Measurements from ENCODE around the gene SLC38A10.
A peak's percentile ranks its signal among the peaks of the same experiment; 100 is the strongest.

Gene SLC38A10

DNA sequence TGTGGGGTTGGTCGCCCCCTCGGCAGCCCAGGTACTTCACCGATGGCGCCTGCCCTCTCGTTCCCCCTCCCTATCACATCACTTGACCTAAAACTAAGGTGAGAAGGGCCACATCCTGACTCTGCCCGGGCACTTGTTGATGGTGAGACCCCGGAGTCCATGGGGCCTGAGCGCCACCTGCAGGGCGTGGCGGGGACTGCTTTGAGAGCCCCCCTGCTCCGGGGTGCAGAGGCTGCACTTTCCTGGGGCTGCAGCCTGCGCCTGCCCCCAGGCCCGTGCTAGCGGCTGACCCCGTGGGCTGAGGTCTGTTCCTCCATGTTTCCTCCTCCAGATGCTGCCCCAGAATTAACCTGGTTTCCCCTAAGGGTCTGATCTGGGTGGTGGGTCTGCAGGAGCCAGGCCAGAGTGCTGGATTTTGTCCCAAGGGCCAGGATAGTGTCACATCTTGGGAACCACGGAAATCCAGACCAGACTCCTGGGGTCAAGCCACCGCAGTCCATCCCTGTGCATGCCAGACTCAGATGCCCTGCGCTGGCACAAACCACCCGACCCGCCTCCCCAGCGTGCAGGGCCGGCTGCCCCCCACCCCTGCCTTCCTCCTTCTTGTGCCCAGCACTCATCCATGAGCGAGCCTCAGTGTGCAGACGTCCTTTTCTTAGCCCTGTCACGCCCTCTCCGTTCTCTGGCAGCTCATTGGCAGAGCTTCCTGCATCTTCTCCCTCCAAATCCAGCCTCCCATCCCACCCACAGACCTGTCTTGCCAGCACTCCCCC is 53.3 kb downstream of the SLC38A10 start:
- DNase-seq (ENCODE audit: low read depth): no peak

DNA sequence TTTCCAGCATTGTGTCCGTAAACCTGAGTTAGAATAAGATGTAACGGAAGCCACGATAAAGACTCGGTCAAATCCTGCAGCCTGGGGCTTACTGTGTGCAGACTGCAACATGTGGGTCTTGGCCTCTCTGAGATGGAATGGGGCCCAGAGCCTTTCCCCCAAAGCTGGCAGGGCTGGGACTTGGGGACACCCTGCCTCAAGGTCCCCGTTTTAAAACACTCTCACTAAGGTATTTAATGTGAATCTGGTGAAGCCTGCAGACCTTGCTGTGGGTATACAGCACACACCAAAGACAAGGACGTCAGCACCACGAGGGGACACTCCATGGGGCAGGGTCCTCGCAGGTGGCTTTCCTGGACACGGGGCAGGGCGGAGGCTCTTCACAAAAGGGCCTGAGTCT is 53.9 kb downstream of the SLC38A10 start:
- no peak for DNase-seq (ENCODE audit: low read depth)

DNA sequence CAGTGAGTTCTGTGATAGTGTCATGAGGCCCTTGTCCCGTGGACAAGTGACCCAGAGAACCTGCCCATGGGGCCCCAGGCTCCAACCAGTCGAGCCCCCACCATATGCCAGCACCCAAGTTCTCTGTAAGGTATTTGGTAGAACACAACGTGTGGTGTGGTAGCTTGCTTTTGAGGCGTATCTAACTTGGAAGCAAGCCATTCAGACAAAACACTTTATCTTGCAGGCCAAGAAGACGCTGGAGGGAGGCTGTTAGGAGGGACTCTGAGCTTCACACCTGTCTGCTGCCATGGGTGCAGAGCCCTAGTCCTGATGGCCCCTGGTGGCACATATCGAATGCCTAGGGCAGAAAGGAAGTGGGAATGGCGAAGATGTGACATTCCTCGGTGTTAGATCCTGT is 54.3 kb downstream of the SLC38A10 start:
- DNase-seq (ENCODE audit: low read depth): no peak

DNA sequence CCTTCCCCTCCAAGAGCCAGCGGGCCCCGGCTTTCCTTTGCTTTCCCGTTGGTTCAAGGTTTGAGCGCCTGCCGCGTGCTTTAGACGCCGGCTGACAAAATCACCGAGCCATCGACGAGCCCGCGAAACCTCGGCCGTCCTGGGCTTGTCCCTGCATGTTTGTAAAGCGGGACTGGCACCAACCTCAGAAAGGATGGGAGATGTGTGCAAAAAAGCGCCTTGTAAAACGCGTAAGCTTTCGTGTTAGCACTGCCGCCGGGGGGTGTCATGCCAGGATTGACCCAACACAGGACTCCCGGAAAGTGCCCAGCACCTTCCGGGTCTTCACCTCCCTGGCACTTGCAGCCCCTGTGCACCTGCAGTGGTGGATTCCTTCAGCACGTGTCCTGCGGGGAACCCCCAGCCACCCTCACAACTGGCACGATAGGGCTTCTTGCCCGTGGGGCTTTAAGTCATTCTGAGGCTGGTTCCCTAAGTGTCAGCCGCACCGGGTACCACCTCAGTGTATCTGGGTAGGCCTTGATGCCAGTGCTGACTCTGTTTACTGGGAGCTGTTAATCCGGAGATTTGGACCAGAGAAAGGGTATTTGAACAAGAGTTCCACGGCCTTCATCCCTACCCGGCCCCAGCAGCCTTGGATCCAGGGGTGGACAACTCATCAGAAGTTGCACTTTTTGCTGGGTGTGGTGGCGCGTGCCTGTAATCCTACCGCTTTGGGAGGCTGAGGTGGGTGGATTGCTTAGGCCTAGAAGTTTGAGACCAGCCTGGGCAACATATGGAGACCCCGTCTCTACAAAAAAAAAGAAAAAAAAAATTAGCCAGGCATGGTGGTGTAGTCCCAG is 55.2 kb downstream of the SLC38A10 start:
- peak; percentile 26 for DNase-seq (ENCODE audit: low read depth)

DNA sequence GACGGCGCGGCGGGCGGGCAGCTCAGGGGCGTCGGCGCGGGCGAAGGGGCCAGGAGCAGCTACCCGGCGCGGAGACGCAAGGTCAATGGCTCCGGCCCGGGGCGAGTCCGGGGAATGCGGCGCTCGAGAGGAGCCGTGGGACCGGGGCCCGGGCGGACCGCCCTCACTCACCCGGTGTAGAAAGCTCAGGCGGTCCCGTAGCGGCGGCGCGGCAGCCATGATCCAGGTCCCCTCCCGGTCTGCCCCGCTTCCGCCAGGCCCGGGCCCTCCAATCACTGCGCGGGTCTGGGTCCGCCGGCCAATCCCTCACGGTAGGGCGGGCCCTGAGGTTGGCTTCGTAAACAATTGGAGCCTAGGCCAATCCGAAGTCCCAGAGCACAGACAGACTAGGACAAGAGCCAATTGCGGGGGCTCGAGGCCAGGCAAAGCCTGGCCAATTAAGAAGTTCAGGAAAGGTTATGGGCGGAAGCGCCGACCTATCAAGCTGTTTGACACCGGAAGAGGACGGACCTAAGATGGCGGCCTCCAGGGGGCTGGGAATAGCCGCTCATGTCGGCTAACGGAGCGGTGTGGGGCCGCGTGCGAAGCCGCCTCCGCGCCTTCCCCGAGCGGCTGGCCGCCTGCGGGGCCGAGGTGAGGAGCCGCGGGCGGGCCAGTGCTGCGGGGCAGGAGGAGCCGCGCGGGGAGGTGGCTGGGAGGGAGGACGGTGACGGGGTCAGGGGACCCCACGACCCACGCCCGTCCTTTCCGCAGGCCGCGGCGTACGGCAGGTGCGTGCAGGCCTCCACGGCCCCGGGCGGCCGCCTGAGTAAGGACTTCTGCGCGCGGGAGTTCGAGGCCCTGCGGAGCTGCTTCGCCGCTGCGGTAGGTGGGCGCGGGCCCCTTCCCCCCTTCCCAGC is 56.0 kb downstream of the SLC38A10 start, which contains the start of the genes NDUFAF8 and TEPSIN:
Gene NDUFAF8, plus strand, starts transcription at position 504 of the 899 bp plus-strand sequence. Its CDS starts 46 bp downstream, at position 550.
Gene TEPSIN, minus strand, starts transcription at position 241 of the 899 bp plus-strand sequence. Its CDS starts 22 bp downstream, at position 219.
- peak; percentile 100 for DNase-seq (ENCODE audit: low read depth)

DNA sequence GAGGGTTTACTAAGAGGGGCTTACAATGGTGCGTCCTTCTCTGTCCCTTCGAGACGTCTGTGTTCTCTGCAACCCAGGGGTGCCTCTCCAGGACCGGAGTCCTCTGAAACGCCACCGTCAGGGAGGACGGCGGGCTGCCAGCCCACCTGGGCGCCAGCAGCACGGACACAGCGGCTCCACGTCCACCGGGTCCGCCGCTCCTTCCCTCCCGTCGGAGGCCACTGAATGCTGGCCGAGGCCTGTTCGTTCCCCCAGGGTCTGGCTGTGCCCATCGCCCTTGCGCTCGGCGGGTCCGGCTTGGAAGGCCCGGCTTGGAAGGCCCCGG is 56.7 kb downstream of the SLC38A10 start:
- no peak for DNase-seq (ENCODE audit: low read depth)

DNA sequence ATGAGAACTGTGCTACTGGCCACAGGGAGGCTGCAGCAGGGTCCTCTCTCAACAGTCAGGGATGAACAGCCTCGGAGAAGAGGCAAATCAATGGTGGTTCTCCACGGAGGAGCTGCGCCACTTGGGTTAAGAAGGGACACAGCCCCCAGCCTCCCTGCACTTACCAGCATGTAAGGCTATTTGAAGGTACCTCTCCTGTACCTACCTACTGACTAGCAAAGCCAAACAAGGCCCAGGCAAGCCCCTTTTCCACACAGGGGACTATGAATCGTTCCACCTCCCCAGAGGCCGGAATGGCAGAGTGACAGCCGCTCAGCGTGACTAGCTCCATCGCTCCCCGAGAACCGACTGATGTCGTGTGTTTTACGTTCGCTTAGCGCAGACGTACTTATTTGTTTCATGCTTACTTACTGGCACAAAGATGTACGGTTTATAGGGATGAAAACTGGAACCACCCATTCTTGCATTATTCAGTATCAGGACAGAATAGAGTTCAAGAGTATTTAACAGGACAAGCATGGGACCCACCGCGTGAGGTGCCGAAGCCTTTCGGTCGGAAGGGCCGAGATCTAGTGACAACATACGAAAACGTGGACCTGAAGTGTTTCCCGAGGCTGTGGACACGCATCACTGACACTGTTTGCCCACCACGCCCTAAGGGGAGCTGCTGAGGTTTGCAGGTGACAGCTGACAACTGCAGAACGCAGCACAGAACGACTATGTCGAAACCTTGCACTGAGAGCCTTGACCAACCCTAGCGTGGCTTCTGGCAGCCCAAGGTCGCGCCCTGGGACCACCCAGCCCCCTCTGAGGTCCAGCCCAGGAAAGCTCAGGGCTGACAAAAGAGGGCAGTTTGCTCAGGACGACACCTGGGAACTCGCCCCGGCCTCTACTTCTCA is 57.3 kb downstream of the SLC38A10 start:
- no peak for DNase-seq (ENCODE audit: low read depth)

DNA sequence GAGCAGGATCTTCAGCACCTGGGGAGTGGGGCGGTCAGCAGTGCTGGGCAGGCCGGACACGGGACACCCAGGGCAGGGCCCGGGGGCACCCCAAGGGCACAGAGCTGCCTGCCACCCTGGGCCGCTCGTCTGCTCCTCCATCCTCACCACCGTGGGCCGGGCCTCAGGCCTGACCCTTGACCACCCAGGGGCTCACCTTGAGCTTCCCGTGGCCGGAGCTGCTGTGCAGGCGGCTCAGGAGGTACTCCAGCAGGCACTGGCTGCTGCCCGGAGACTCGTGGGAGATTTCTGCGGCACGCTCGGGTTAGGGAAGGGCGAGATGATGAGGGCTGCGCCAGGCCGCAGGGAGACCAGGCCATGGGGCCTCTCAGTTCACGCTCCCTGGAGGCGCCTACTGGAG is 58.3 kb downstream of the SLC38A10 start:
- DNase-seq (ENCODE audit: low read depth): no peak

DNA sequence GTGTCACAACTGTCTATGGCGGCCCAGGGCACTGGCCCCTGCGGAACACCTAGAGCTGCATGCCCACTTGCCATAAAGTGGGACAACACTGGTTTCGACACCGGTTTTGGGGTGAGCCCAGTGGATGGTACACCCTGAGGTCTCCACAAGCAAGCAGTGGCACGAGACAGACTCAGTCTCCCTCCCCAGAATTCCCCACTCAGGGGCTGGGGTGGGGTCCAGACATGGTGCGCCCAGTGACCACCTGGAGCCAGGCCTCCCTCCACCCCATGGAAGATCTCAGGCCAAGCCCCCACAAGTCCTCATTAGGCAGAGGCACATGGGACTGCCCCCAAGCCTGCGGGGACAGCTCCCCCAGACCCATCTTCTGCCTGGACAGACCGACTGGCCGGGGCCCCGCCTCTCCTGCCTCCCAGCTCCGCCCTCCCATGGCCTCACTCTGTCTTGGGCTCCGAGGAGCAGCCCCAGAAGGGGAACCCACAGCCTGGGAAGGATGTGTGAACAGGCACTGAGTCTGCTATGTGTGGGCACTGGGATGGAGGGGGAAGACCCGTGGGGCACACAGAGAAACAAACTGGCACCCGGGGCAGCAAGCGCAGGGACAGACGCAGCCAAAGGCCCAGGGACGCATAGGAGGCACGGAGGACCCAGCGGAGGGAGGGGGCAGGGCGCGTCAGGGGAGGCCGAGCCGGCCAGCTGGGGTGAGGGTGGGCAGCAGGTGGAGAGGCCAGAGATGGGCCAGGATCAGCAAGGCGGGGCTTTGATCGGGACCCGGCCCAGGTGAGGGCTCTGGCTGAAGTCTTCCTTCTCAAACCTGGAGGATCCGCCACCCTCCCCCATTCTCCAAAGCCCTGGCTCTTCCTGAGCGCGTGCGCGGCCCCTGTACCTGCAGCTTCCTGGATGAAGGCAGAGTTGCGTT is 59.0 kb downstream of the SLC38A10 start:
- DNase-seq (ENCODE audit: low read depth): no peak

DNA sequence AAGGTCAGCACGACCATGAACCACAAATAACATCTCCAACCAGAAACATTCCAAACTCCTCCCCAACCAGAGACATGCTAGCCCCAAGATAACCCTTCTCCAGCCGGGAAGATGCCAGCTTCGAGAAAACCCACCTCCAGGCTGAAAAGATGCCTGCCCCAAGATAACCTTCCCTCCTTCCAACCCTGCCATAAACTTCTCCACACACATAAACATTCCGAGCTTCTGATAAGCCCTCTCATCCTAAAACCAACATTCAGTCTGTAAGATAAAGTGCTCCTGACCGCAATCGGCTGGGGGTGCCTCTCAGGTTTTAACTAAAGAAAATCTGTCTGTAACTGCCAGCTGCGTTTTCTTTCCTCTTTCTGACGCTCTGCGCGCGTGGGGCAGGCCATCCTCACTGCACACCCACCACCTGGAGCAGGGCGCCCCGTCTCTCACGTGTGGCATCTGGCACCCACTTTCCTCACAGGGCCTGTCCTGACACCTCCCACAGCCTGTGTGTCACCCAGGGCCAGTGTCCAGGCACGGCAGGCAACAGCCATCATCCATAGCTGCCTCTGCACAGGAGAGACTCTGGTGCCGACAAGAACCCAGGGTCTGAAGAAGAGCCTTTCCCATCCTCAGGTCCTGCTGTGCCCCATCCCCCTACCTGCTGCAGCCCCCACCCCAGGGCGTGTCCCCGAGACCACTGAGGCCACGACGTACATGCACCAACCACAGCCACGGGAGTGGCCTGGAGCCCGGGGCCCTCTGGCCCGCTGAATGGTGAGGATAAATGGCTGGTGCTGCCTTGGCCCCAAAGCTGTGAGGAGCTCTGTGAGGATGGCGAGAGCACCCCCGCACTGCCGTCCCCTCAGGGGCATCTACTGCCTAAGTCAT is 59.9 kb downstream of the SLC38A10 start:
- DNase-seq (ENCODE audit: low read depth): no peak

DNA sequence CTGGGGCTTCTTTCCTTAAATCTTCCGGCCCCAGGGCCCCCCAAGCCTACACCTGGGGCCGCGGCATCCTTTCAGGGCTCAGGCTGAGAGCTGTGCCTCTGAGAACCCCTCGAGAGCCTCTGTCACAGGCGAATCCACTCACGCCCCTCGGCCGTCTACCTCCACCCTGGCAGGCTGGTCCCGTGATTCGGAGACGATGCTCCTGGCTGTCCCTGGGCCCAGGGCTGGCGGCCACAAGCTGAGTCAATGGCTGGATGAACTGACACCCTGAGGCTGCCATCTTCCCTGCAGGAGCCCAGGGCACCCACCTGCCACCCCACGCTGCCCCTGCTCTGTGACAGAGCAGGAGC is 60.6 kb downstream of the SLC38A10 start:
- no peak for DNase-seq (ENCODE audit: low read depth)

DNA sequence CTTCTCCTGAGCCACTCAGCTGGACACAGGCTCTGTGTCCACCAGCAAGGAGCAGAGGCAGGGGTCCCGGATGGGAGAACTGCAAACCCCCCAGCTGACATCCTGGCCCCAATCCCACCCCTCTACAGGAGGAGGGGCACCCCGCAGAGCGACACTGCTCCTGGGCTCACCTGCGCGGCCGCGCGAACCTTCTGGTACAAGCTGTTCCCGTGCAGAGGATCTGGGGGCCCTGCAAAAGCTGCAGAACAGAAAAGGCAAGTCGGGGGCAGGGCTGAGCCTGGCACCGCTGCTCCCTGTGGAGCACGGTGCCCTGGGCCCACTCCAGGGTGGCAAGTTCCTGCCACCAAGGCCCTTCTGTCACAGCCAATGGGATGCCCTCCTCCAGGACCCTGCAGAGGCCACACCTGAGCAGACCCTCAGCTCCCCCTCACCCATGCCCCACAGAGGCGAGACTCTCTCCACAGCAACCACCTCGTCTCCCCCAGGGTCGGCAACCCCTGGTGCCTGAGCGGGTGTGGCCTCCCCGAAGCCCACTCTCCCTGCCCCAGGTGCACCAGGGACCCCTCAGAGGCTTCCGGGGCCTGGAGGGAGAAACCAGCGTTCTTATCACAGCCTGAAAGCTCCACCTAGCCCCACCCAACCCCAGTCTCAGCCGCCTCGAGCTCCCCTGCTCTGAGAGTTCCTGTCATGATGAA is 61.1 kb downstream of the SLC38A10 start:
- DNase-seq (ENCODE audit: low read depth): no peak

DNA sequence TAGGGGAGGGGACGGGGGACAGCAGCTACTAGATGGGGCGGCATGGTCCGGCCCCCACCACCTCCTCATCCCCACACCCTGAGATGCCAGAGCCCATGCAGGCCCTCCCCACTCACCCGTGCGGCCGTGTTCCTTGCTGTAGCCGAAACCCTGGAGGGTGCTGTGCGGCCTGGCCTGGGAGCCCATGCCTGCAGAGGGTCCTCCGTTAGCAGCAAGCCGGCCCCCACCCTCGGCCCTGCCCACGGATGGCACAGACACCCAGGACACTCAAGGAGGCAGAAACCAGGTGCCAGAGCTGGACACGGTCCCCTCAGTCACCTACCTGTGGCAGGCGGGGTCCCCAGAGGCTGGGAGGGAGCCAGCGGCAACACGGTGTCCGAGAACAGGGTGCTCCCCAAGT is 61.8 kb downstream of the SLC38A10 start:
- DNase-seq (ENCODE audit: low read depth): no peak

DNA sequence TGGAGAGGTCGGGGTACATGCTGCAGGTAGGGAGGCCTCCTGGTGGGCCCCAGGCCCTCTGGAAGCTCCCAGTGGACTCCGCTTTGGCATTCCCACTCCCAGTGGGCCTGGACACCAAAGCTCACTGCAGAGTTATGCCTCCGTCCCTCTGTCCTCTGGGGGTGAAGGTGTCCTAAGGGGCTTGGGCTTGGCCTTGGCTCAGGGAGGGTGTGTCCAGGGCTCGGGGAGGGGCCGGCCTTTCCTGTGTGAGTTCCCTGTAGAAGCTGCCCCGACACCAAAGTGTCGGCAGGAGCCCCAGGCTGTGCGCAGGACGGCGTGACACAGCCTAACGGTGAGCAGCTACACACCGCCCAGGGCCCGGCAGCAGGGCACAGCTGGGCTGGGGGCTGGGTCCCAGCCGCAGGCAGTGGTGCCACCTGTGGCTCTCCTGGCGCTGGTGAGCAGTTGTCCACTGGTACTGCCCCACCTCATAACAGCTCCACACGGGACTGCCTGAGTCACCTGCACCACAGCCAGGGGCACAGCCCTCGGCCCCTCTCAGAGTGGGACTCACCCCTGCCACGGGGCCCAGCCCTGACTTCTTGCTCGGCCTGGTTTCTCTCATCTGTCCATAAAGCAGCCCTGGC is 62.4 kb downstream of the SLC38A10 start:
- DNase-seq (ENCODE audit: low read depth): no peak

DNA sequence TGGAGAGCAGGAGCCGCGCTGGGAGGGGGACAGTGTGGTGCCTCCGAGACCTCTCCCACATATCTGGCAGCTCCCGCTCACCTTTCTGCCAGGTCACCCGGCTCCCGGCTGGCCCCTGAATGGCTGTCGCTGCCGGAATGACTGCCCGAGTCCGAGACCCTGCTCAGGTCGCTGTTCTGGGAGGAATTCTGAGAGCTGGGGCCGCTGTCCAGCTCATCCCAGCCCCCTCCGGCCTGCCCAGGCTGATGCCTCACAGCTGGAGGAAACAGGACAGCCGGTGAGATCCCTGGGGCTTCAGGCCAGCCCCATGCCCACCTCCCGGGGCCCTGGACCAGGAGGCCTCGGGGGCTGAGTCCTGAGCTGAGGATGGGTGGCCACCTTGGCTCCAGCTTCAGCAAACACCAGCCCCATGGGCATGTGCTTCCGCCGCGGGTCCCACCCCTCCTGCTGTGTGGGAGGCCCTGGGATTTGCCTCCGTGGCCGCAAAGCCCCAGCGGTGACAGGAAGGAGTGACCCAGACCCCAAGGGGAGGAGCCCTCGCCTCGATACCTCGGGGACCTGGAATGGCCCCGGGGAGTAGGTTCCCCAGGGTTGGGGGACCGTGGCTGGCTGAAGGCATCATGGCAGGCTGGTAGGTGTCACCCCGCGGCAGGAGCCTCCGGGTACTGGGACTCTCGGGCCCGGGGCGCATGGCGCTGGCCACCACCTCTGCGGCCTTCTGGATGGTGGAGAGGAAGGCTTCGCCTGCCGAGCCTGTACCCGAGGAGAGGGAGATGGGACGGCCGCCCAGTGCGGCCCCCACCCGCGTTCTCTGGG is 63.1 kb downstream of the SLC38A10 start:
- DNase-seq (ENCODE audit: low read depth): no peak

DNA sequence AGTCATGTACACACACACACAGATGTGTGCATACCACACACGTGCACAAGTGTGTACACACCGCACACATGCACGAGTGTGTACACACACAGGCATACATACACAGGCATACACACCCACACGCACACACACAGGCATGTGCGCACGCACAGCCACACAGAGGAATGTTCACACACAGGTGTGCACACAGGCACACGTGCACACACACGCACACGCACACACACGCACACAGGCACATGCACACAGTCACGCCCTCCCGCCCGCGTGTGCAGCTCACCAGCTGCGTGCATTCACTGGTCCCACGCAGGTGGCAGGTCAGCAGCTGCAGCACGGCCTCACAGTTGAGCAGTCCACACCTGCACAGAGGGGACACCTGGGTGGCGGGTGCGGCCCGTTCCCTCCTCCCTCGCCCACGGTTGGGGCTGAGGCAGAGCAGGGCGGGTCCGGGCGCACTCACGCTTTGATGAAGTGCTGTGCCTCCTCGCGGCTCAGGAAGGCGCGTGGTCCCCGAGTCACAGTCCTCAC is 63.9 kb downstream of the SLC38A10 start:
- no peak for DNase-seq (ENCODE audit: low read depth)
